Measurements from ENCODE around the gene GNAT1. TPM values are rescaled to one million over a fixed set of nuclear protein-coding genes. Genes with fewer than 3 reads are reported as not detected.
"Not testable (repeated sequence)": the region's sequence is repeated elsewhere in the genome, so short reads cannot be mapped to it uniquely, and the experiment has no call there.

The GNAT1 gene
- total RNA-seq, 1 donor from 2014 or later, result 0.08 TPM

GRCh38 chr3:50222169-50222528 lies 30.7 kb downstream of the GNAT1 start:
- ATAC-seq, result no peak

DNA sequence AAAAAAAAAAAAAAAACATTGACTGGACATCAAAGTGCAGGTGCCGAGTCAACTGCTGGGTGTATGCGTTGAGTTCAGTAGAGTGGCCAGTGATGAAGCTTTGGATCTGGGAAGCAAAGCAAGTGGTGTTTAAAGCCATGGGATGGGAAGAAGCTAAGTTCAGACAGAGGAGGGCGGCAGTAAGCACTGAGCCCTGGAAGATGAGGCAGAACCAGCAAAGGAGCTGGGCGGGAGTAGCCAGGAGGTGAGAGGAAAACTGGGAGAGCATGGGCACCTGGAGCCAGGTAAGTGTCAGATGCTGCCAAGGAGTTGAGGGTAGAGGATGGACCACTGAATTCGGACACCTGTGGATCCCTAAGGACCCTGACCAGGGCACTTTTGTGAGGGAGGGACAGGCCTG lies 33.2 kb downstream of the GNAT1 start:
- no peak for ATAC-seq

DNA sequence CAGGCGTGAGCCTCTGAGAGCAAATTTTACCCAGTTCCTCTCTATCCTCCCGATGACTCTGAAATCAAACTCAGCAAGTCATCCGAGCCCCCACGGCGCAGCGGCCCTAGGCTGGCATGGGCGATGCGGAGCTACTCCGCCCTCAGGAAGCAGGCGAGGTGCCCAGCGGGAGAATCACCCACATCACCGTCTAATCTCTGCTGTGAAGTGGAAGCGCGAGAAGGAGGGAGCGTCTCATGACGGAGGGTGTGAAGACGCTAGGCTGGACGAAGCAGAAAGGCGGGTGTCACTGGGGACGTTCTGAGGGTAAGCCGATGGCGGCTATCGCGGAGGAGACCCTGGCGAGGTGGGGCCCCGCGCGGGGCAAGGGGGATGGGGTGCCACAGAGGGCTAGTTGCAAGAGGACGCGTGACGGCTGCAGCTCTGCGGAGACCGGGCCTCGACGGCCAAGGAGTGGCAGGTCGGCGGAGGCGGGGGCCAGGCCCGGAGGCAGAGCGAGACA lies 35.5 kb downstream of the GNAT1 start:
- ATAC-seq, result peak; percentile 23

GRCh38 chr3:50227390-50228183 lies 36.2 kb downstream of the GNAT1 start:
- peak; percentile 84 for ATAC-seq

DNA sequence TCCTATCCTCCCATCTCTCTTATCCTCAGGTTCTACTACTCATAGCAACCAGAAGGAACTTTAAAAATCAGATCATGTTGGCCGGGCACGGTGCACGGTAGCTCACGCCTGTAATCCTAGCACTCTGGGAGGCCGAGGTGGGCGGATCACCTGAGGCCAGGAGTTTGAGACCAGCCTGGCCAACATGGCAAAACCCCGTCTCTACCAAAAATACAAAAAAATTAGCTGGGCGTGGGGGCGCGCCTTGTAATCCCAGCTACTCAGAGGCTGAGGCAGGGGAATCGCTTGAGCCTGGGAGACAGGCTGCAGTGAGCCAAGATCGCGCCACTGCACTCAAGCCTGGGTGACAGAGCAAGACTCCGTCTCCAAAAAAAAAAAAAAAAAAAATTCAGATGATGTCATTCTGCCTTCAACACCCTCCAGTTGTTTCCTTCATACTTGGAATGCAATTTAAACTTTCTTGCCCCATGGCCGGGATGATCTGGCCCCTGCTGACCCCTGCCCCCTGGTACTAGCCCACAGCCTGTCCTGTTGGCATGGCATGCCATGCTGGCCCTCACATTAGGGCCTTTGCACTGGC lies 36.9 kb downstream of the GNAT1 start:
- not testable (repeated sequence) for ATAC-seq

- ATAC-seq, result no peak
Observed at GRCh38 chr3:50229490-50229889, 38.1 kb downstream of the GNAT1 start.

DNA sequence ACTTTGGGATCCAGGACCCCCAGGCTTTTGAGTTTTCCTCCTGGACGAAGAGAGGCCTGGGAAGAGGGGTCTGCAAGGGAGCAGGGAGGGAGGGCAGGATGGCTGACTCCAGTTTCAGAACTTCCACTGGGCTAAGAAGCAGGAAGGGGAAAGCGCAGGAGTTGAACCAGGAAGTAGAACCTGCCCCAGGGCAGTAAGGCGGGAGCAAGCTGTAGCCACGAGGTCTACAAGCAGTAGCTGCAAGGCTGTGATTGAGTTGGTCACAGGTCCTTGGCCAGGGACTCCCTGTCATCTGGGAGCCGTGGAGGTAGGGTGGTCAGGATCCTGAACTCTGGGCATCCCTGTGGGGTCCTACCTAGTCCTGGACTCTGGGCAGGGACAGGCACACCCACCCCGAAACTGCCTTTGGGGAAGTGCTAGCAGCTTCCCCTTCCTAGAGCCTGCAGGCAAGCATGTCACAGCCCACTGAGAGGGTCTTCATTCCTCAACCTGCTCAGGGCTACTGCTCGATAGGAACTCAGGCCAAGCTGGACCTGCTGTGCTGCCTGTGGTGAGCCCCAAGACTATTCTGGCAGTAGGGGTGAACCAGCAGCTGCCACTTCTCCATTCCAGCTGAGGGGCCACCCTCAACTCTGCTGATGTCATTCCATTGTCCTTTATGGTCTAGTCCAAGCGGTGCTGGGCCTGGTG lies 38.8 kb downstream of the GNAT1 start:
- no peak for ATAC-seq

GRCh38 chr3:50230794-50231125 lies 39.4 kb downstream of the GNAT1 start:
- ATAC-seq, result no peak

- ATAC-seq, result no peak
Observed at GRCh38 chr3:50231581-50231980, 40.2 kb downstream of the GNAT1 start.

DNA sequence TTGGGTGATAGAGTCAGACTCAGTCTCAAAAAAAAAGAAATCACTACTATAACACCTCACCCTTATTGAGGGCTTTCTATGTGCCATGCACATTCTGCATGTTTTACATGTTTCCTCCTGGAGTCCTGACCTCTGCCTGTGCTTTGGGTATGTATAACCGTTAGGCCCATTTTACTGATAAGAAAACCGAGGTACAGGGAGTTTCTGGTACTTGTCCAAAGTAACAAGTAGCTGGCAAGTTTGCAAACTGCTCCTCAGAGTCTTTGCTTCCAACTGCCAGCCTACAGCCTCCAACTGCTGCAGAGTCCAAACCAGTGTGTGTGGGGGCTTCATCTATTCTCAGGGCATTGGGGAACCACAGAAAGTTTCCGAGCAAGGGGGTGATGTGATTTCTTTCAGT lies 40.9 kb downstream of the GNAT1 start:
- no peak for ATAC-seq

- ATAC-seq, result no peak
Observed at GRCh38 chr3:50233176-50233575, 41.8 kb downstream of the GNAT1 start.

GRCh38 chr3:50235716-50236483 lies 44.5 kb downstream of the GNAT1 start, which contains the start of gene GNAI2:
Gene GNAI2, plus strand, starts transcription at chr3:50236204. Its CDS starts 132 bp downstream, at chr3:50236336.
- peak; percentile 91 for ATAC-seq

- no peak for ATAC-seq
Observed at GRCh38 chr3:50236484-50237132, 45.2 kb downstream of the GNAT1 start.

DNA sequence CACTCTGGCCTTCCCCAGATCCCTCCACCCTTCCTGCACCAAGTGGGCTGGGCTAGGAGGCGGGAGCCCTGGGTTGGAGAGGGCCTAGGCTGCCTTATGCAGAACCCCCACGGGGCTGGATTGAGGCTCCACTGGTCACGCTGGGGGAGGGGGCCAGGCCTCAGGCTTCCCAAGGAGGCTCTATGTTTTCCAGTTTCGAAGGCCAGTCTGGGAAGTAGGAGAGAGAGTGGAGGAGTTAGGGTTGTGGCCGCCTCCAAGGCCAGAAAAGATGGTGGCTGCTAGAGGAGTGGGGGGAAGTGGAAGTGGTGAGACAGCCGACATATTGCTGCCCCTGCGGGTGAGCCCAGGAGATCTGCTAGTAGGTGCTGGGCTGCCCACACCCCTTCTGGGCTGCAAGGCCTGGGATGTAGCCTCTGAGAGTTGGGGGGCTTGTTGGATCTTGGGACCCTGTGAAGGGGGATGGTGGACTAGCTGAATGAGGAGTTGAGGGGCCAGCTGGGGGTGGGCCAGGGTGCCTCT lies 45.8 kb downstream of the GNAT1 start:
- ATAC-seq, result no peak

- ATAC-seq, result peak; percentile 28
Observed at GRCh38 chr3:50237754-50238548, 46.5 kb downstream of the GNAT1 start.

GRCh38 chr3:50238549-50239026 lies 47.2 kb downstream of the GNAT1 start:
- peak; percentile 24 for ATAC-seq

GRCh38 chr3:50239649-50240048 lies 48.2 kb downstream of the GNAT1 start:
- no peak for ATAC-seq

- ATAC-seq, result no peak
Observed at GRCh38 chr3:50241163-50241562, 49.8 kb downstream of the GNAT1 start.

DNA sequence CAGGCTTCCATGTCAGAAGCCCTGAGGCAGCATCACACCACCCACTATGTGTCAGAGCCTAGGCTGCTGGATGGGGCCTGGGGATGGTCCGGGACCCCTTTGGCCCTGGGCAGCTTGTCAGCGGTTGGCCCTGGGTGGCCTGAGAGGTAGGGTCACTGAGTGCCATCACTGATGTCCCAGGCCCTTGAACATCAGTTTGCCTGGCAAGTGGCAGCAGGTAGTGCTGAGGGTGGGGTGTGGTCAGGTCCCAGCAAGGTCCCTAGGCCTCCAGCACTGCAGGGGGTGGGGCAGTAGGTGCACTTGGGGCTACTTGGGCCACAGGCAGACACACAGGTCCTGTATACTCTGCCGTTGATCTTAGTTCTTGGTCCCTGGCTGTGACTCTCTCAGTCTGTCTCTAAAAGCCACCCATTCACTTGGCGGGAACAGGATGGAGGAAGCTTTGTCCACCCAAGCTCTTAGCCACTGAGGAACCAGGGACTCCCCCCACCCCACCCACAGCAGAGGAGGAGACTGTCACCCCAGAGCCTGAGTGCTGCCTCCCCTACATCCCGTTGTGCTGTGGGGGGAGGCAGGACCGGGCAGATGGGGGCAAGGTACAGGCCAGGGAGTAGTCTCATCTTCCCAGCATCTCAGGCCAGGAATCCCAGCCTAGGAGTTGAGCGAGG lies 50.4 kb downstream of the GNAT1 start:
- no peak for ATAC-seq

- ATAC-seq, result no peak
Observed at GRCh38 chr3:50242381-50242770, 51.0 kb downstream of the GNAT1 start.

Data from esophagus mucosa (tissue), 1 donor.